AG04450 (cell line): ENCODE data around the gene LFNG. TPM values are rescaled to one million over a fixed set of nuclear protein-coding genes. Genes with fewer than 3 reads are reported as not detected.

Source experiments
- CTCF ChIA-PET: fragments of 300-600, 350-600 bp; formaldehyde crosslinking; extraction: SDS; loops from one replicate; lab custom pipeline; 2022; ENCODE audit warnings: antibody characterized with exemption, inconsistent platforms; lab: Charles Lee
- POLR2A ChIA-PET: fragments of 350-600 bp; formaldehyde crosslinking; extraction: SDS; loops from one replicate; lab custom pipeline; 2021; ENCODE audit warnings: antibody characterized with exemption, inconsistent platforms; lab: Yijun Ruan, JAX
- DNase-seq: peaks from one replicate; pipeline ENCODE4 v3.0.0-alpha.2; 2011; ENCODE audit warnings: low read depth, low spot score
- H3K27ac ChIP-seq: one replicate; pipeline ENCODE4 v1.5.1; 2012; ENCODE audit warnings: low read depth, low read length, control low read depth
- H3K27me3 ChIP-seq: one replicate; pipeline ENCODE4 v1.6.0; 2012; ENCODE audit warnings: low read length; ENCODE audit not compliant: control insufficient read depth, insufficient read depth
- H3K4me3 ChIP-seq: 2 replicates; pipeline ENCODE4 v1.5.1; 2011; ENCODE audit warnings: mild to moderate bottlenecking, low read depth, low read length, control low read depth
- H3K9me3 ChIP-seq: 2 replicates; pipeline ENCODE4 v1.5.1; 2012; ENCODE audit warnings: low read length; ENCODE audit not compliant: control insufficient read depth, insufficient read depth
- polyA plus RNA-seq: library from polyadenylated mRNA; depleted of rRNA; stranded (reverse); fragments of >200 nt; gene quantifications from 2 replicates; pipeline ENCODE4 v1.2.3, GENCODE V29; 2011
- TF ChIP-seq, protein P1 (sequence below): IDR thresholded peaks from 2 replicates; pipeline ENCODE4 v1.5.1; 2011; ENCODE audit warnings: low read depth, low read length, control low read depth, inconsistent platforms

LFNG gene
- polyA plus RNA-seq, 1 experiment = 1.6 TPM

DNA sequence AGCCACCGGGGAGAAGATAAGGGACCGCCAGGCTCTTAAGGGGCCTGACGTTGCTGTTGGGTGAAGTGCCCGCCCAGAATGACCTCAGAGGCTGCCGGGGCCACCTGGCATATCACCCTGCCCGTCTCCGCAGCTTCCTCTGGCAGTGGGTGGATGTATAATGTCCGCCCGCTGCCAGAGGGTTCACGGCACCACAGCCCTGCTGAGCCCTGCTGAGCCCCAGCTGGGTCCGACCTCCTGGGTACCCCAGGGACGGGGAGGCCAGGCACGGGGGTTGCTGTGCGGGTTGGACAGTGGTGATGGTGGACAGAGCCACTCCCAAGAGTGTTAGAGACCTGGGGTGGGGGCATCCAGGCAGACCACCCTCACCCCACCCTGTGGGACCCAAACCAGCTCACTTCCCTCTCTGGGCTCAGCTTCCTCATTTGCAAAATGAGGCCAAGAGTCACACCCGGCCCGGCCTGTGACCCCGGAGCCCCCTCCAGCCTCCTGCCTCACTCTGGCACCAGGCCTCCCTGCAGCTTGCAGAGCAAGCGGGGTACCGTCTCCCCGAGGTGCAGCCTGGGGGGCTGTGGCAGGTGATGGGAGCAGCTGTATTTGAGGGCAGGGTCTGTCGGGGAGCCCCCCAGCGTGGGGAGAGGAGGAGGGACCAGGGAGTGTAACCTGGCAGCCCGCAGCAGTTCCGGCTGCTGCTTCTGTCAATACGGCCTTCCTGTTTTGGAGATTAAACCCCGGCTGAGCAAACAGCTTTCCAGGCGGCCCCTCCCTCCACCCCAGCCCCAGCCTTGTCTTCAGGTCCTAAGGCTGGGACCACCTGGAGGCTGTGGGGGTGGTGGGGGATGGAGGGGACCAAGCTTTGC lies 8.4 kb upstream of the LFNG start:
- no peak for DNase-seq
- Histone ChIP-seq H3K4me3 (no peak overlapping the region), H3K9me3 (peaks cover 7% of the 10 kb centered on the region; the same call in 1 of the 2 replicates), H3K27me3 (no peaks in the 10 kb centered on the region), H3K27ac (no peak overlapping the region)
- TF ChIP-seq, protein P1, sequence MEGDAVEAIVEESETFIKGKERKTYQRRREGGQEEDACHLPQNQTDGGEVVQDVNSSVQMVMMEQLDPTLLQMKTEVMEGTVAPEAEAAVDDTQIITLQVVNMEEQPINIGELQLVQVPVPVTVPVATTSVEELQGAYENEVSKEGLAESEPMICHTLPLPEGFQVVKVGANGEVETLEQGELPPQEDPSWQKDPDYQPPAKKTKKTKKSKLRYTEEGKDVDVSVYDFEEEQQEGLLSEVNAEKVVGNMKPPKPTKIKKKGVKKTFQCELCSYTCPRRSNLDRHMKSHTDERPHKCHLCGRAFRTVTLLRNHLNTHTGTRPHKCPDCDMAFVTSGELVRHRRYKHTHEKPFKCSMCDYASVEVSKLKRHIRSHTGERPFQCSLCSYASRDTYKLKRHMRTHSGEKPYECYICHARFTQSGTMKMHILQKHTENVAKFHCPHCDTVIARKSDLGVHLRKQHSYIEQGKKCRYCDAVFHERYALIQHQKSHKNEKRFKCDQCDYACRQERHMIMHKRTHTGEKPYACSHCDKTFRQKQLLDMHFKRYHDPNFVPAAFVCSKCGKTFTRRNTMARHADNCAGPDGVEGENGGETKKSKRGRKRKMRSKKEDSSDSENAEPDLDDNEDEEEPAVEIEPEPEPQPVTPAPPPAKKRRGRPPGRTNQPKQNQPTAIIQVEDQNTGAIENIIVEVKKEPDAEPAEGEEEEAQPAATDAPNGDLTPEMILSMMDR = no peak
- POLR2A ChIA-PET = no interaction called here
- CTCF ChIA-PET = interaction anchor here (1.2 kb wide), 1 partner anchor 60 kb away, joined by 3 read pairs; no protein-coding TSS in a partner anchor

DNA sequence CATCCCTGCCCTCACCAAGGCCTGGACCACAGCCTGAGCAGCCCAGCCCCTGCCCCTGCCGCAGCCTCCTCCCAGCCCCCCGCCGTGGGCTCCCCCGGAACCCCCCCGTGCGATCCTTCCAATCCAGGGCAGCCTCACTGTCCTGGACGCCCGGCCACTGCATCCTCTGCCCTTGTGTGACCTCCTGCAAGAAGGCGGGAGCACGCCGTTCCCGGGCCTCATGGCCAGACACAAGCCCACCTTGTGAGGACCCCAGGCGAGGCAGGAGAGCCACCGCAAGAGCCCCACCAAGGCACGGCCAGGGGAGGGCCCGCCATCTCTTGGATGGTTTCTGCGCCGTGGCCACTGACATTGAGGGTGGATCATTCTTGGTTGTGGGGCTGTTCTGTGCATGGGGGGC lies 7.8 kb upstream of the LFNG start:
- no peak for DNase-seq
- ChIA-PET POLR2A (no interaction called here), CTCF (no interaction called here)
- TF ChIP-seq, protein P1 = no peak
- H3K9me3 ChIP-seq = peaks cover 7% of the 10 kb centered on the region; the same call in 1 of the 2 replicates
- H3K27ac ChIP-seq = no peak overlapping the region
- H3K4me3 ChIP-seq = no peak overlapping the region
- no peaks in the 10 kb centered on the region for H3K27me3 ChIP-seq

DNA sequence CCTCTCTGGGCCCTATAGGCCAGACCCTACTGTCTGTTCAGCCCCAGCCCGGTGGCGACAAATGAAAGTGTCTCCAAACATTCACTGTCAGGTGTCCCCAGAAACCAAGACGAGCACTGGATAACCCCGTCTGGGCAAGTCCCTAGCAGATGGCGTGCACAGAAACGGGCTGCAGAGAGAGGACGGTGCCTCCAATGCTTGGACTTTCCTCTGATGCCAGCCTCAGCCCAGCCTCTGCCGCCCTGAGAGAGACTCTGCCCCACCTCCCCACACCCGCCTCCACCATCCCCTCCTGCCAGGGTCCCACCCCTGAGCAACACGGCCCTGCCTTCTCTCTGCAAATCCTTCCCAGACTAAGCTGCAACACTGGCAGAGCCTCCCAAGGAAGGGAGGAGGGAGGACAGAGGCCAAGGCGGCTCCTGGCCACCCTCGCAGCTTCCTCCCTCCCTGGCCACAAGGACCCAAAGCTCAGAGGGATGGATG lies 7.4 kb upstream of the LFNG start:
- no peak for DNase-seq
- POLR2A ChIA-PET = no interaction called here
- Histone ChIP-seq H3K27me3 (no peaks in the 10 kb centered on the region), H3K9me3 (peaks cover 7% of the 10 kb centered on the region; the same call in 1 of the 2 replicates), H3K27ac (no peak overlapping the region), H3K4me3 (no peak overlapping the region)
- CTCF ChIA-PET = interaction anchor here (0.5 kb wide), 1 partner anchor 43 kb away, joined by 8 read pairs; no protein-coding TSS in a partner anchor
- TF ChIP-seq, protein P1 = no peak

DNA sequence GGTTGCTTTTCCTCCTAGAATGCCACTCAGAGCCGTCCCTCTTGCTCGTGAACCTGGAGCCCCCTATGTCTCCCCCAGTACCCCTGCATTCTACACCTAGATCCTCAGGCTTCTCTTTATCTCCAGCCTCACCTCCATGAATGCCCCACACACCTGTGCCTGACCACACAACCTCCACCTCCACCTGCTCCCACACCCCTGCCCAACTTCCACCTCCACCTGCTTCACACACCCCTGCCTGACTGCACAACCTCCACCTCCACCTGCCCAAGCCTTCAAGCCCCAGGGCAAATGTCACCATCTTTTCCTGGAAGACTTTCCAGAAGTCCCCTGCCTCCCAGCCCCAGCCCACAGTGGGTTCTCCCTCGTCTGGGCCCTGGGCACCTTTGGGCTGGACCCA lies 6.9 kb upstream of the LFNG start:
- ChIA-PET POLR2A (no interaction called here), CTCF (interaction anchor here (0.5 kb wide), 1 partner anchor 43 kb away, joined by 8 read pairs; no protein-coding TSS in a partner anchor)
- no peak for DNase-seq
- peaks cover 7% of the 10 kb centered on the region; the same call in 1 of the 2 replicates for H3K9me3 ChIP-seq
- H3K27ac ChIP-seq = no peak overlapping the region
- H3K4me3 ChIP-seq = no peak overlapping the region
- TF ChIP-seq, protein P1 = no peak
- H3K27me3 ChIP-seq = no peaks in the 10 kb centered on the region

DNA sequence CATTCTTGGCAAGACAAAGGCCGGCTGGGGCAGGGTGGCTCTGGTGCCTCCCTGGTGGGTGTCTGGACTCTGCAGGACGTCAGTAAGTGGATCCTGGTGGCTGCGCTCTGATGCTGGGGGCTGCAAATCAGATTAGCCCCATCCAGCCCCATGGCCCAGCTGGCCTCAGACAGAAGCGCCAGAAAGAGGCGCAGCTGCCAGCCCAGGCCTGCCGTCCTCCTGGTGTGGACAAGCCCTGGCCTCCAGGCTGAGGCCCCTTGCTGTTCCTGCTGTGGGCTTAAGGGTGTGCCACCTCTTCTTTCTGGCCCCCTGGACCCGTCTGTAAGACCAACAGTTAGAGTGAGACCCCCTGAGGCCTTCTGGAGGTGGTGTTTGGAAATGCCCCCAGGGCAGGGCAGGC lies 5.9 kb upstream of the LFNG start:
- no peak overlapping the region for H3K27ac ChIP-seq
- ChIA-PET CTCF (no interaction called here), POLR2A (no interaction called here)
- H3K27me3 ChIP-seq = no peaks in the 10 kb centered on the region
- H3K4me3 ChIP-seq = no peak overlapping the region
- TF ChIP-seq, protein P1 = no peak
- peaks cover 7% of the 10 kb centered on the region; the same call in 1 of the 2 replicates for H3K9me3 ChIP-seq
- no peak for DNase-seq
